ENCODE data around the gene NDUFAF8.

Gene NDUFAF8

GRCh38 chr17:81238490-81238814 lies 666 bp upstream of the NDUFAF8 start:
- ATAC-seq (ENCODE audit: low read depth): no peak
- peaks cover 17% of the 10 kb centered on the region for H3K36me3 ChIP-seq (ENCODE audit: low read depth)

GRCh38 chr17:81239714-81240555 lies 817 bp downstream of the NDUFAF8 start:
- no peak for TF ChIP-seq CTCF (IDR thresholded peaks at IDR 0.05; ENCODE audit: poor library complexity, severe bottlenecking)
- Histone ChIP-seq H3K4me3 (ENCODE audit: severe bottlenecking) (peak overlapping the region; percentile 97), H3K36me3 (ENCODE audit: low read depth) (peaks cover 17% of the 10 kb centered on the region), H3K27me3 (ENCODE audit: insufficient read depth, poor library complexity, severe bottlenecking) (no peaks in the 10 kb centered on the region), H3K9me3 (ENCODE audit: severe bottlenecking) (no peaks in the 10 kb centered on the region), H3K4me1 (ENCODE audit: insufficient read depth, poor library complexity, severe bottlenecking) (no peaks in the 10 kb centered on the region), H3K27ac (ENCODE audit: poor library complexity, severe bottlenecking) (peak overlapping the region; percentile 67)
- no peak for DNase-seq (ENCODE audit: low spot score)
- no peak for ATAC-seq (ENCODE audit: low read depth)

More at GRCh38 chr17:81238490-81238814, 666 bp upstream of the NDUFAF8 start:
- Histone ChIP-seq H3K9me3 (ENCODE audit: severe bottlenecking) (no peaks in the 10 kb centered on the region), H3K4me3 (ENCODE audit: severe bottlenecking) (peak overlapping the region; percentile 97), H3K27me3 (ENCODE audit: insufficient read depth, poor library complexity, severe bottlenecking) (no peaks in the 10 kb centered on the region), H3K27ac (ENCODE audit: poor library complexity, severe bottlenecking) (peak overlapping the region; percentile 67), H3K4me1 (ENCODE audit: insufficient read depth, poor library complexity, severe bottlenecking) (no peaks in the 10 kb centered on the region)
- DNase-seq (ENCODE audit: low spot score): no peak
- TF ChIP-seq CTCF (IDR thresholded peaks at IDR 0.05; ENCODE audit: poor library complexity, severe bottlenecking): no peak

- Histone ChIP-seq H3K27ac (ENCODE audit: poor library complexity, severe bottlenecking) (peak overlapping the region; percentile 67), H3K4me3 (ENCODE audit: severe bottlenecking) (no peak overlapping the region), H3K27me3 (ENCODE audit: insufficient read depth, poor library complexity, severe bottlenecking) (no peaks in the 10 kb centered on the region), H3K9me3 (ENCODE audit: severe bottlenecking) (no peaks in the 10 kb centered on the region), H3K4me1 (ENCODE audit: insufficient read depth, poor library complexity, severe bottlenecking) (no peaks in the 10 kb centered on the region), H3K36me3 (ENCODE audit: low read depth) (peaks cover 17% of the 10 kb centered on the region)
- TF ChIP-seq CTCF (IDR thresholded peaks at IDR 0.05; ENCODE audit: poor library complexity, severe bottlenecking): no peak
- DNase-seq (ENCODE audit: low spot score): no peak
- no peak for ATAC-seq (ENCODE audit: low read depth)
Measured at GRCh38 chr17:81240761-81241160, 1.6 kb downstream of the NDUFAF8 start.

GRCh38 chr17:81241203-81241602 lies 2.1 kb downstream of the NDUFAF8 start:
- DNase-seq (ENCODE audit: low spot score) (no peak), ATAC-seq (ENCODE audit: low read depth) (no peak)
- Histone ChIP-seq H3K4me1 (ENCODE audit: insufficient read depth, poor library complexity, severe bottlenecking) (no peaks in the 10 kb centered on the region), H3K36me3 (ENCODE audit: low read depth) (peaks cover 17% of the 10 kb centered on the region), H3K27ac (ENCODE audit: poor library complexity, severe bottlenecking) (no peak overlapping the region), H3K4me3 (ENCODE audit: severe bottlenecking) (no peak overlapping the region), H3K9me3 (ENCODE audit: severe bottlenecking) (no peaks in the 10 kb centered on the region), H3K27me3 (ENCODE audit: insufficient read depth, poor library complexity, severe bottlenecking) (no peaks in the 10 kb centered on the region)
- TF ChIP-seq CTCF (IDR thresholded peaks at IDR 0.05; ENCODE audit: poor library complexity, severe bottlenecking): no peak

All from RWPE2 (cell line).